Tibial nerve (tissue), 4 donors: Measurements from ENCODE around the gene S1PR3. TPM values are rescaled to one million over a fixed set of nuclear protein-coding genes. Genes with fewer than 3 reads are reported as not detected.

Experiments used
- DNase-seq, 2 donors: peaks; one replicate each; pipeline ENCODE4 v3.0.0-alpha.2; 2019; ENCODE audit warnings: low spot score in 2 of 2
- H3K27ac ChIP-seq, 4 donors: fragments of 200-600 bp; sonication (generic) in 3 of 4; one replicate each; pipeline ENCODE4 v1.5.1; 2017 to 2019; ENCODE audit warnings: mild to moderate bottlenecking in 1 of 4
- H3K27me3 ChIP-seq, 2 donors: fragments of 200-600 bp; sonication (generic) in 1 of 2; one replicate each; pipeline versions ENCODE4 v1.5.1 to v1.6.0; 2017 to 2019
- H3K36me3 ChIP-seq, 3 donors: fragments of 200-600 bp; sonication (generic); one replicate each; pipeline ENCODE4 v1.5.1; 2018 to 2019
- H3K4me1 ChIP-seq, 4 donors: fragments of 200-600 bp; sonication (generic) in 3 of 4; one replicate each; pipeline ENCODE4 v1.5.1; 2017 to 2019
- H3K4me3 ChIP-seq, 4 donors: fragments of 200-600 bp; sonication (generic) in 3 of 4; one replicate each; pipeline ENCODE4 v1.5.1; 2017 to 2019; ENCODE audit warnings: mild to moderate bottlenecking in 1 of 4, moderate library complexity in 1 of 4
- H3K9me3 ChIP-seq, 4 donors: fragments of 200-600 bp; sonication (generic) in 3 of 4; one replicate each; pipeline ENCODE4 v1.5.1; 2017 to 2019
- CTCF ChIP-seq, 5 experiments: fragments of 200-600 bp in 3 of 5; fragments of 450-650 bp in 2 of 5; sonication (generic) in 3 of 5; IDR thresholded peaks; one replicate each; pipeline ENCODE4 v1.5.1; 2016 to 2019; ENCODE audit warnings: antibody characterized with exemption in 5 of 5, mild to moderate bottlenecking in 3 of 5, moderate library complexity in 2 of 5
- EP300 ChIP-seq, 2 donors: sonication (generic); formaldehyde crosslinking; IDR thresholded peaks; one replicate each; pipeline ENCODE4 v1.6.1; 2017; ENCODE audit warnings: antibody characterized with exemption in 2 of 2, mild to moderate bottlenecking in 1 of 2
- POLR2A ChIP-seq, 2 donors: fragments of 450-650 bp; IDR thresholded peaks; one replicate each; pipeline ENCODE4 v1.6.1; 2017; ENCODE audit warnings: antibody characterized with exemption in 2 of 2, mild to moderate bottlenecking in 2 of 2, moderate library complexity in 2 of 2
- WGBS, 2 donors: methylation state at CpG; one replicate each; pipeline ENCODE4 v1.1.5; 2018; 5-methylcytosine and 5-hydroxymethylcytosine counted together
- total RNA-seq, 4 donors: library from RNA; depleted of rRNA; stranded (reverse); fragments of >200 nt; gene quantifications; one replicate each; pipeline ENCODE4 v1.1.0, GENCODE V29; 2016

The S1PR3 gene
- total RNA-seq, 4 donors from 2014 or later, result 13.0 to 25.8 (median 14.5) TPM

GRCh38 chr9:88979021-88979420, 12.2 kb upstream of the S1PR3 start:
- TF ChIP-seq POLR2A (IDR thresholded peaks at IDR 0.05) (no peak), EP300 (IDR thresholded peaks at IDR 0.05) (no peak), CTCF (IDR thresholded peaks at IDR 0.05) (no peak)
- no peak for DNase-seq

GRCh38 chr9:88979791-88980190, 11.5 kb upstream of the S1PR3 start:
- WGBS, 2 donors, result 90 to 93% methylated on average over 2 of the region's 2 CpGs
- Histone ChIP-seq H3K27me3 (no peaks in the 10 kb centered on the region), H3K27ac (no peak overlapping the region), H3K4me3 (no peak overlapping the region), H3K4me1 (peaks cover 0 to 5% (median 0%) of the 10 kb centered on the region in 4 donors), H3K36me3 (no peaks in the 10 kb centered on the region), H3K9me3 (peaks cover 0 to 5% (median 0%) of the 10 kb centered on the region in 4 donors)
- DNase-seq, result no peak
- TF ChIP-seq CTCF (IDR thresholded peaks at IDR 0.05), result no peak
- TF ChIP-seq EP300 (IDR thresholded peaks at IDR 0.05), result no peak
- TF ChIP-seq POLR2A (IDR thresholded peaks at IDR 0.05), result no peak

More at GRCh38 chr9:88979021-88979420, 12.2 kb upstream of the S1PR3 start:
- peaks cover 0 to 5% (median 0%) of the 10 kb centered on the region in 4 donors for H3K4me1 ChIP-seq
- WGBS, 2 donors, result 66 to 79% methylated on average over 2 of the region's 2 CpGs
- H3K27me3 ChIP-seq, result no peaks in the 10 kb centered on the region
- H3K9me3 ChIP-seq, result peaks cover 0 to 5% (median 0%) of the 10 kb centered on the region in 4 donors
- no peaks in the 10 kb centered on the region for H3K36me3 ChIP-seq
- no peak overlapping the region for H3K4me3 ChIP-seq
- no peak overlapping the region for H3K27ac ChIP-seq

- H3K4me3 ChIP-seq, result no peak overlapping the region
- no peaks in the 10 kb centered on the region for H3K36me3 ChIP-seq
- 44 to 75% methylated on average over 1 of the region's 1 CpG for WGBS, 2 donors
- H3K27me3 ChIP-seq, result no peaks in the 10 kb centered on the region
- H3K4me1 ChIP-seq, result peaks cover 0 to 5% (median 0%) of the 10 kb centered on the region in 4 donors
- no peak for DNase-seq
- TF ChIP-seq CTCF (IDR thresholded peaks at IDR 0.05), result no peak
- TF ChIP-seq POLR2A (IDR thresholded peaks at IDR 0.05), result no peak
- no peak for TF ChIP-seq EP300 (IDR thresholded peaks at IDR 0.05)
- H3K9me3 ChIP-seq, result peaks cover 0 to 5% (median 0%) of the 10 kb centered on the region in 4 donors
- H3K27ac ChIP-seq, result peak overlapping the region in 2 of 4 donors; percentile 12 to 68
Observed at GRCh38 chr9:88980740-88981203, 10.5 kb upstream of the S1PR3 start.

GRCh38 chr9:88983865-88984542, 7.3 kb upstream of the S1PR3 start:
- no peak overlapping the region for H3K27ac ChIP-seq

More at GRCh38 chr9:88983865-88984542, 7.3 kb upstream of the S1PR3 start:
- Histone ChIP-seq H3K27me3 (no peaks in the 10 kb centered on the region), H3K4me3 (no peak overlapping the region), H3K9me3 (peaks cover 0 to 5% (median 0%) of the 10 kb centered on the region in 4 donors), H3K36me3 (no peaks in the 10 kb centered on the region), H3K4me1 (peaks cover 0 to 2% (median 0%) of the 10 kb centered on the region in 4 donors)
- 70 to 71% methylated on average over 2 of the region's 2 CpGs for WGBS, 2 donors
- TF ChIP-seq POLR2A (IDR thresholded peaks at IDR 0.05) (no peak), EP300 (IDR thresholded peaks at IDR 0.05) (no peak), CTCF (IDR thresholded peaks at IDR 0.05) (no peak)
- no peak for DNase-seq
